Measurements from ENCODE around the gene LSM14A.
"Not testable (repeated sequence)": the region's sequence is repeated elsewhere in the genome, so short reads cannot be mapped to it uniquely, and the experiment has no call there.

DNA sequence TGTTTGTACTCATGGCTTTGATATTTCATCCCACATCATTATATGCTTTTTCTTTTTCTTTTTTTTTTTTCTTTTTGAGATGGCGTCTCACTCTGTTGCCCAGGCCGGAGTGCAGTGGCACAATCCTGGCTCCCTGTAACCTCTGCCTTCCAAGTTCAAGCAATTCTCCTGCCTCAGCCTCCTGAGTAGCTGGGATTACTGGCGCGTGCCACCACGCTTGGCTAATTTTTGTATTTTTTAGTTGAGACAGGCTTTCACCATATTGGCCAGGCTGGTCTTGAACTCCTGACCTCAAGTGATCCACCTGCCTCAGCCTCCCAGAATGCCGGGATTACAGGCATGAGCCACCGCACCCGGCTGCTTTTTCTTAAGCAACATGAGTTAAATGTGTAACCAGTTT lies 2.9 kb downstream of the LSM14A start:
- TF ChIP-seq, protein P1, sequence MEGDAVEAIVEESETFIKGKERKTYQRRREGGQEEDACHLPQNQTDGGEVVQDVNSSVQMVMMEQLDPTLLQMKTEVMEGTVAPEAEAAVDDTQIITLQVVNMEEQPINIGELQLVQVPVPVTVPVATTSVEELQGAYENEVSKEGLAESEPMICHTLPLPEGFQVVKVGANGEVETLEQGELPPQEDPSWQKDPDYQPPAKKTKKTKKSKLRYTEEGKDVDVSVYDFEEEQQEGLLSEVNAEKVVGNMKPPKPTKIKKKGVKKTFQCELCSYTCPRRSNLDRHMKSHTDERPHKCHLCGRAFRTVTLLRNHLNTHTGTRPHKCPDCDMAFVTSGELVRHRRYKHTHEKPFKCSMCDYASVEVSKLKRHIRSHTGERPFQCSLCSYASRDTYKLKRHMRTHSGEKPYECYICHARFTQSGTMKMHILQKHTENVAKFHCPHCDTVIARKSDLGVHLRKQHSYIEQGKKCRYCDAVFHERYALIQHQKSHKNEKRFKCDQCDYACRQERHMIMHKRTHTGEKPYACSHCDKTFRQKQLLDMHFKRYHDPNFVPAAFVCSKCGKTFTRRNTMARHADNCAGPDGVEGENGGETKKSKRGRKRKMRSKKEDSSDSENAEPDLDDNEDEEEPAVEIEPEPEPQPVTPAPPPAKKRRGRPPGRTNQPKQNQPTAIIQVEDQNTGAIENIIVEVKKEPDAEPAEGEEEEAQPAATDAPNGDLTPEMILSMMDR (IDR thresholded peaks at IDR 0.05) = not testable (repeated sequence)
- not testable (repeated sequence) for TF ChIP-seq POLR2A (IDR thresholded peaks at IDR 0.05)
